HG03280 (cell line): Measurements from ENCODE around the gene ACACB.

ENCODE experiments used
- ATAC-seq: cut with Tn5 transposase; IDR thresholded peaks from one replicate; pipeline ENCODE4 v1.9.1; 2021; ENCODE audit warnings: mild to moderate bottlenecking, moderate library complexity; ENCODE audit not compliant: unreplicated experiment

The ACACB gene

DNA sequence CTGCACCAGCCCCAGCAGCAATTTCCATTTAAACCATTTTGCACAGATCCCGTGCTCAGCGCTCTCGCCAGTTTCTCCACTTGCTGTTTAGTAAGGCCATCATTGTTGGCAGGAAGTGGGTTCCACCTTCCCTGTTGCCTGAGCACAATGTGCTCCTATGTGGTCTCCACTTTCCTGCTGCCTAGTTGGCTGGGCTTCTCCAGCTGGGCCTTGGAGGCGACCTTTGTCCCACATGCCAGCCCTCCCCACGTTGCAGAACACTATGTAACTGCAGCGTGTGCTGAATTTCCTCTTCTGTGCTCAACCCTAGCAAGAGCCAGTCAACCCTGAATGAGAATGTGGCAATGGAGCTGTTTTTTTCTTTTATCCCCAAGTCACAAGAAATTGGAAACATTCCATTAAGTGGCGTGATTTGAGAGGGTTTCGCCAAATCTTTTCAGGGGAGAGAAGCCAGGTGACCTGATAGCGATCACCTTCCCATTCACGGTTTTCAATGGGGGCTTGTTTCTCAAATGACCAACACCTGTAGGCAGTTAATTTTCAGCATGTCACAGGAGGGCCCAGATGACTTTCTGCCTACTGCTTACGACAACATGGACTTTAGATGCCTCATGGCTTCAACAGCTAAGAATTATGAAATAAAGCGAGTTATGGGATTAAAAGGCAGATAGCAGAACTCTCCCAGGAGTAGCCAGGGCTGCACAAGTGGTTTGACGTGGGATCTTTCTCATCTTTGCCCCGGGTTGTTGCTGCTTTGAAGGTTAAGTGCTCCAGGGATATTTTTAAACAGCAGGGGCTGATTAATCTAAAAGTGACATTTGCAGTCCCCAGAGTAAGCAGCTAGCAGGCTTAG is at the start of gene ACACB:
Gene ACACB, plus strand, starts transcription at position 830 of the 853 bp plus-strand sequence. CDS start 22,819 bp downstream, outside the sequence.
- no peak for ATAC-seq

- ATAC-seq: no peak
Observed at GRCh38 chr12:109069307-109070271, 46.8 kb upstream of the ACACB start.

DNA sequence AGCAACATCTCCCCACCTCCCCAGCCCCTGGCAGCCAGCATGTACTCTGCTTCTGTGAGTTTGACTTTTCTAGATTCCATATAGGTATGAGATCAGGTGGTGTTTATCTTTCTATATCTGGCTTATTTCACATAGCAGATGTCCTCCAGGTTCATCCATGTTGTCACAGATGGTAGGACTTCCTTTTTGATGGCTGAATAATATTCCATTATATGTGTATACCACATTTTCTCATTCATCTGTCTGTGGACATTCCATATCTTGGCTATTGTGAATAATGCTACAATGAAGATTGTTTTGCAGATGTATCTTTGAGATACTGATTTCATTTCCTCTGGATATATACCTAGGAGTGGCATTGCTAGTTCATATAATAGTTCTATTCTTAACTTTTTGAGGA is 41.5 kb upstream of the ACACB start:
- no peak for ATAC-seq

GRCh38 chr12:109082751-109083150 is 33.6 kb upstream of the ACACB start:
- no peak for ATAC-seq

- no peak for ATAC-seq
Observed at GRCh38 chr12:109084425-109084824, 32.0 kb upstream of the ACACB start.

DNA sequence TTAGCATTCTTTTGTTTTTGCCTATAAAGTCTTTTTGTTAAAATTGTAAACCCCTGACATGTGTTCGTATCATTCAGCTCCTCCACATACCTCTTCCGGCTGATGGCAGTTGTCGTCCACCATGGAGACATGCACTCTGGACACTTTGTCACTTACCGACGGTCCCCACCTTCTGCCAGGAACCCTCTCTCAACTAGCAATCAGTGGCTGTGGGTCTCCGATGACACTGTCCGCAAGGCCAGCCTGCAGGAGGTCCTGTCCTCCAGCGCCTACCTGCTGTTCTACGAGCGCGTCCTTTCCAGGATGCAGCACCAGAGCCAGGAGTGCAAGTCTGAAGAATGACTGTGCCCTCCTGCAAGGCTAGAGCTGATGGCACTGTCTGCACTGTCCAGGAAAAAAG is 30.8 kb upstream of the ACACB start:
- no peak for ATAC-seq

- no peak for ATAC-seq
Observed at GRCh38 chr12:109087250-109087649, 29.1 kb upstream of the ACACB start.

DNA sequence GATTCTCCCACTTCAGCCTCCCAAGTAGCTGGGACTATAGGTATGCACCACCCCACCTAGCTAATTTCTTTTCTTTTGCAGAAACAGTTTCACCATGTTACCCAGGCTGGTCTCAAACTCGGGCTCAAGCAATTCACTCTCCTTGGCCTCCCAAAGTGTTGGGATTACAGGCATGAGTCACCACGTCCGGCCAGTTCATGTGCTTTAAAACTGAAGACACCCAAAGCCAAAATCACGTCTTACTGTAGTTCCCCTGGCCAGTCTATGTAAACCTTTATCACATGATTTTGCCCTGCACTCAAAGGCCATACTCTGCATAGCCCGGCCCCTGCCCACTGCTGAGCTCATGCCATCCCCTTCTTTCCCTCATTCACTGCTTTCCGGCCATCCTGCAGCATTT is 27.6 kb upstream of the ACACB start:
- ATAC-seq: no peak

DNA sequence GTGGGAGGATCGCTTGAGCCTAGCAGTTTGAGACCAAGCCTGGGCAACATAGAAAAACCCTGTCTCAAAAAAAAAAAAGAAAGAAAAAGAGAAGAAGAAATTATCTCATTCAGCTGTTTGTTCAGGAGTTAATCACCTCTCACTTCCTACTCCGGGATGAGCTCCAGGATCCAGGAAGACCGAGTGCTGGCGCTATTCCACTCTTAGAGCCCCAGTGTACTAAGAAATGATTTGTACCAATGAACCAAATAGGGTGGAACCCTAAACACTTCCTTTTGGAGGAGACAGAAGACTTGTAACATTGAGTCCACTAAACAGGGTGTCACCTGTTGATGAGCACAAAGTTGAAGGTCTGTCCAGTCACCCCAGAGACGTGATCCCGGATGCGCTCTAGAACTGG is 26.7 kb upstream of the ACACB start:
- ATAC-seq: no peak

- no peak for ATAC-seq
Observed at GRCh38 chr12:109092497-109093021, 23.8 kb upstream of the ACACB start.

GRCh38 chr12:109093022-109093918 is 23.1 kb upstream of the ACACB start, which contains the start of gene ALKBH2:
TSS of gene ALKBH2 (minus strand) at chr12:109093472. CDS start at chr12:109092786, 686 bp downstream.
- ATAC-seq: peak; percentile 69

GRCh38 chr12:109097140-109097434 is 19.3 kb upstream of the ACACB start:
- no peak for ATAC-seq

DNA sequence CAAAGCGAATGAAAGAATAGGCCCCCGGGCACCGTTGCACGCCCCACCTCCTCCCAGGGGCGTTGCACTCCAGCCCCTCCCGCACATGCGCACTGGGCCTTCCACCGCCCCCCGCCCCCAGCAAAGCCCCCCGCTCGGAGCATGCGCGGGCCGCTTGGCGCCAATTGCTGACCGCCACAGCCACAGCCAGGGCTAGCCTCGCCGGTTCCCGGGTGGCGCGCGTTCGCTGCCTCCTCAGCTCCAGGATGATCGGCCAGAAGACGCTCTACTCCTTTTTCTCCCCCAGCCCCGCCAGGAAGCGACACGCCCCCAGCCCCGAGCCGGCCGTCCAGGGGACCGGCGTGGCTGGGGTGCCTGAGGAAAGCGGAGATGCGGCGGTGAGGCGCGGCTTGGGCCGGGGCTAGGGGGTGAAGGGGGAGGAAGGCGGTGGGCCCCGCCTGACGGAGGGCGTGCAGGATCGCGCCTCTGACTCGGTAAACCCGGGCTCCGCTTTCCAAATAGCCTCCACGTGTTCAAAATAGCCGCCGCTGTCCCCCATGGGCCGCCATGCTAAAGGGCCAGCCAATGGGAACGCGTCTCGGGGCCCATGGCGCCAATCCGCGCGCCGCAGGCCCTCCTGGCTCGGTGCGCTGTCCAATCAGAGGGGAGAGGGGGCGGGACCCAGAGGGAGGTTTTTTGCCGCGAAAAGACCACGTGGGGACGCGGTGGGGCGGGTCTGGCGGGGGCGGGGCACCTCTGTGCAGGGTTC is 18.8 kb upstream of the ACACB start, which contains the start of gene UNG:
Gene UNG, plus strand, starts transcription at position 163 of the 748 bp plus-strand sequence. Its CDS starts 83 bp downstream, at position 246.
- peak; percentile 90 for ATAC-seq

- ATAC-seq: peak; percentile 21
Observed at GRCh38 chr12:109098183-109098604, 18.2 kb upstream of the ACACB start.

- ATAC-seq: no peak
Observed at GRCh38 chr12:109098651-109099050, 17.7 kb upstream of the ACACB start.

DNA sequence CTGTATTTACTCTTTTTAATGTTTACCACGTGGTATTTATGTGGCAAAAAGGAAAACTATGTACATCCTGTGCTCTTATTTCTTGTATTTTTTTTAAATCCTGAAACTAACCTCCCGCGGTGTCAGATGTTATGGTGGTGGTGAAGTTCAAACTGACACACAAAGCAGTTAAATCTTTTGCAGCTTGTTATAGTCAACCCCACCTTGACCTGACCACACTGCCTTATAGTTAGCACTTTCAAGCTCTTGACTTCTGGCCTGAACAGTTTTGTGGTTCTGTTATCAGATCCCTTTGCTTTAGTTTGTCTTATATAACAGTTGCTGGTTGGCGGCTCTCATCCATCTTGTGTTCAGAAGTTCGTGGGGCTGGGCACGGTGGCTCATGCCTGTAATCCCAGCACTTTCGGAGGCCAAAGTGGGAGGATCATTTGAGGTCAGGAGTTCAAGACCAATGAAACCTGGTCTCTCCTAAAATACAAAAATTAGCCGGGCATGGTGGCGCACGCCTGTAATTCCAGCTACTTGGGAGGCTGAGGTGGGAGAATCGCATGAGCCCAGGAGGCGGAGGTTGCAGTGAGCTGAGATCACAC is 16.9 kb upstream of the ACACB start:
- ATAC-seq: no peak

- no peak for ATAC-seq
Observed at GRCh38 chr12:109100741-109101140, 15.6 kb upstream of the ACACB start.

DNA sequence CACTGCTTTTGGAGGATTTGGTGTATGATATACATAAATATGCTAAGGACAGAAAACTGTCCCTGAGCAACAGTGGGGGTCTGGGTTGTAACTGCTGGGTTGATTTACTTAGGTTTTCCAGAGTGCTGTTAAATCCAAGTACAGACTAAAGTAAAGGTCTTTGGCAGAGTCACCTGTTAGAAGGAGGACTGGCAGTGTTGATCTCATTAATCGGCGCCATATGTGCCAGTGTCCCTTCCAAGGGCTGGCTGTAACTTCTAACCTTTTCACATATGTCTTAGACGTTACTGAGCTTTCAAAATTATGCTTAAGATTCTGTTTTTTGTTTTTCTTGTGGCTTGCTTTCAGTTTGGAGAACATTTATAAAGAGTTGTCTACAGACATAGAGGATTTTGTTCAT is 13.9 kb upstream of the ACACB start:
- no peak for ATAC-seq

GRCh38 chr12:109105176-109105575 is 11.2 kb upstream of the ACACB start:
- no peak for ATAC-seq
